KMS-11 (cell line): Measurements from ENCODE around the gene SP3.

ENCODE experiments used
- H2AFZ ChIP-seq: fragments of 200-600 bp; sonication (generic); 2 replicates; pipeline ENCODE4 v1.6.1; 2016; ENCODE audit warnings: antibody characterized with exemption, mixed run types, low read depth
- H3K27ac ChIP-seq: fragments of 200-600 bp; sonication (generic); 2 replicates; pipeline ENCODE4 v1.6.1; 2016; ENCODE audit warnings: mild to moderate bottlenecking, mixed run types
- H3K27me3 ChIP-seq: fragments of 200-600 bp; sonication (generic); 2 replicates; pipeline ENCODE4 v1.6.1; 2017; ENCODE audit warnings: mild to moderate bottlenecking, low read depth, mixed run types, moderate library complexity; ENCODE audit not compliant: insufficient read depth
- H3K36me3 ChIP-seq: fragments of 200-600 bp; sonication (generic); 2 replicates; pipeline ENCODE4 v1.6.1; 2017; ENCODE audit warnings: mild to moderate bottlenecking, mixed run types; ENCODE audit not compliant: insufficient read depth
- H3K4me1 ChIP-seq: fragments of 200-600 bp; sonication (generic); 2 replicates; pipeline ENCODE4 v1.6.1; 2016; ENCODE audit warnings: mild to moderate bottlenecking, low read depth, mixed run types; ENCODE audit not compliant: poor library complexity, severe bottlenecking
- H3K4me2 ChIP-seq: fragments of 200-600 bp; sonication (generic); 2 replicates; pipeline ENCODE4 v1.7.0; 2016; ENCODE audit warnings: mild to moderate bottlenecking, mixed run types
- H3K4me3 ChIP-seq: fragments of 200-600 bp; sonication (generic); IDR thresholded peaks from 2 replicates; pipeline ENCODE4 v1.6.1; 2017; ENCODE audit warnings: low read depth, low read length, mixed read lengths; ENCODE audit not compliant: insufficient read depth
- H3K79me2 ChIP-seq: fragments of 200-600 bp; sonication (generic); 2 replicates; pipeline ENCODE4 v1.6.1; 2016; ENCODE audit warnings: low read depth, mixed run types; ENCODE audit not compliant: insufficient read depth
- H3K9ac ChIP-seq: fragments of 200-600 bp; sonication (generic); 2 replicates; pipeline ENCODE4 v1.6.1; 2016; ENCODE audit warnings: mild to moderate bottlenecking, mixed run types
- H4K20me1 ChIP-seq: fragments of 200-600 bp; sonication (generic); 2 replicates; pipeline ENCODE4 v1.6.1; 2016; ENCODE audit warnings: mild to moderate bottlenecking, mixed run types; ENCODE audit not compliant: insufficient read depth
- TF ChIP-seq, protein P1 (sequence below): fragments of 200-600 bp; sonication (generic); conservative IDR thresholded peaks from 2 replicates; pipeline ENCODE4 v1.6.1; 2017; ENCODE audit warnings: low read depth, mild to moderate bottlenecking, antibody characterized with exemption, low read length, moderate library complexity, mixed read lengths

SP3 gene

GRCh38 chr2:174003720-174004695, 38.8 kb upstream of the SP3 start:
- no peak overlapping the region for H3K9ac ChIP-seq

GRCh38 chr2:174002679-174003078, 37.5 kb upstream of the SP3 start:
- Histone ChIP-seq H3K4me3 (no peak overlapping the region), H3K9ac (no peak overlapping the region), H3K36me3 (no peaks in the 10 kb centered on the region), H3K27me3 (no peaks in the 10 kb centered on the region), H3K4me1 (no peaks in the 10 kb centered on the region), H3K79me2 (no peaks in the 10 kb centered on the region), H3K4me2 (no peak overlapping the region), H2AFZ (no peak overlapping the region), H3K27ac (no peak overlapping the region), H4K20me1 (no peaks in the 10 kb centered on the region)
- TF ChIP-seq, protein P1, sequence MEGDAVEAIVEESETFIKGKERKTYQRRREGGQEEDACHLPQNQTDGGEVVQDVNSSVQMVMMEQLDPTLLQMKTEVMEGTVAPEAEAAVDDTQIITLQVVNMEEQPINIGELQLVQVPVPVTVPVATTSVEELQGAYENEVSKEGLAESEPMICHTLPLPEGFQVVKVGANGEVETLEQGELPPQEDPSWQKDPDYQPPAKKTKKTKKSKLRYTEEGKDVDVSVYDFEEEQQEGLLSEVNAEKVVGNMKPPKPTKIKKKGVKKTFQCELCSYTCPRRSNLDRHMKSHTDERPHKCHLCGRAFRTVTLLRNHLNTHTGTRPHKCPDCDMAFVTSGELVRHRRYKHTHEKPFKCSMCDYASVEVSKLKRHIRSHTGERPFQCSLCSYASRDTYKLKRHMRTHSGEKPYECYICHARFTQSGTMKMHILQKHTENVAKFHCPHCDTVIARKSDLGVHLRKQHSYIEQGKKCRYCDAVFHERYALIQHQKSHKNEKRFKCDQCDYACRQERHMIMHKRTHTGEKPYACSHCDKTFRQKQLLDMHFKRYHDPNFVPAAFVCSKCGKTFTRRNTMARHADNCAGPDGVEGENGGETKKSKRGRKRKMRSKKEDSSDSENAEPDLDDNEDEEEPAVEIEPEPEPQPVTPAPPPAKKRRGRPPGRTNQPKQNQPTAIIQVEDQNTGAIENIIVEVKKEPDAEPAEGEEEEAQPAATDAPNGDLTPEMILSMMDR, result no peak

More at GRCh38 chr2:174003720-174004695, 38.8 kb upstream of the SP3 start:
- H3K4me3 ChIP-seq, result no peak overlapping the region
- H3K27me3 ChIP-seq, result no peaks in the 10 kb centered on the region
- H4K20me1 ChIP-seq, result no peaks in the 10 kb centered on the region
- H3K27ac ChIP-seq, result no peak overlapping the region
- TF ChIP-seq, protein P1, result no peak
- H3K4me2 ChIP-seq, result no peak overlapping the region
- no peaks in the 10 kb centered on the region for H3K79me2 ChIP-seq
- H3K4me1 ChIP-seq, result no peaks in the 10 kb centered on the region
- no peaks in the 10 kb centered on the region for H3K36me3 ChIP-seq
- no peak overlapping the region for H2AFZ ChIP-seq

GRCh38 chr2:174001107-174001506, 35.9 kb upstream of the SP3 start:
- Histone ChIP-seq H3K79me2 (no peaks in the 10 kb centered on the region), H3K27me3 (no peaks in the 10 kb centered on the region), H3K4me1 (peaks cover 3% of the 10 kb centered on the region), H3K27ac (no peak overlapping the region), H3K36me3 (no peaks in the 10 kb centered on the region), H3K9ac (no peak overlapping the region), H2AFZ (no peak overlapping the region), H3K4me3 (no peak overlapping the region), H4K20me1 (no peaks in the 10 kb centered on the region), H3K4me2 (no peak overlapping the region)
- TF ChIP-seq, protein P1, result no peak

- TF ChIP-seq, protein P1, result no peak
- Histone ChIP-seq H3K27me3 (no peaks in the 10 kb centered on the region), H3K79me2 (no peaks in the 10 kb centered on the region), H3K27ac (no peak overlapping the region), H4K20me1 (no peaks in the 10 kb centered on the region), H3K4me2 (no peak overlapping the region), H2AFZ (no peak overlapping the region), H3K9ac (no peak overlapping the region), H3K4me1 (peaks cover 3% of the 10 kb centered on the region), H3K36me3 (no peaks in the 10 kb centered on the region), H3K4me3 (no peak overlapping the region)
Observed at GRCh38 chr2:173999724-174000123, 34.6 kb upstream of the SP3 start.
